H1 (cell line): Measurements from ENCODE around the gene TSPAN15.

Experiments used
- EP300 ChIP-seq, 2 experiments: IDR thresholded peaks; 1 replicate in 1 of 2; 2 replicates in 1 of 2; pipeline ENCODE4 v1.6.1; 2011 to 2012; ENCODE audit warnings: low read depth in 2 of 2, low read length in 2 of 2, mild to moderate bottlenecking in 2 of 2, borderline replicate concordance in 1 of 2, inconsistent platforms in 1 of 2, moderate library complexity in 1 of 2
- POLR2AphosphoS5 ChIP-seq: IDR thresholded peaks from 2 replicates; pipeline ENCODE4 v1.6.1; 2011; ENCODE audit warnings: low read depth, low read length
- TF ChIP-seq, protein P1 (sequence below), 3 experiments: IDR thresholded peaks; 1 replicate in 2 of 3; 2 replicates in 1 of 3; pipeline versions ENCODE4 v1.5.1 to v1.6.1; 2011; ENCODE audit warnings: low read length in 3 of 3, mild to moderate bottlenecking in 3 of 3, inconsistent platforms in 2 of 3, low read depth in 1 of 3, moderate library complexity in 1 of 3; ENCODE audit not compliant: insufficient read depth in 1 of 3; ENCODE audit errors: control extremely low read depth in 1 of 3
- TF ChIP-seq, protein P2 (sequence below): IDR thresholded peaks from 2 replicates; pipeline ENCODE4 v1.6.1; 2011; ENCODE audit warnings: low read length, improper control_type of control experiment

DNA sequence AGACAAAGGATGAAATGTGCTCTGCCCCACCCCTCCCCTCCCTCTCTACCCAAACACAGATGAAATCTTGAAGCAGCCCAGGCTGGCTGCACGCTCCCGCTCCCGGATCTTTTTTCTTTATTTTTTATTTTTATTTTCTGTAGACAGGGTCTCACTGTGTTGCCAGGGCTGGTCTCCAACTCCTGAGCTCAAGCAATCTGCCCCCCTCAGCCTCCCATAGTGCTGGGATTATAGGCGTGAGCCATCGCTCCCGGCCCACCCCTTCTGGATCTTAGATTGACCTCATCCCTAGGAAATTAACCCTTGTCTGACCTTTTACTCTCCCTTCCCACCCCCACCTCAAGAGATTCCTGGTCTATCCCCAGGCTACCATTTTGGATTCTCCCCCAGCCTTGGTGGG is 48.9 kb upstream of the TSPAN15 start:
- TF ChIP-seq, protein P1, sequence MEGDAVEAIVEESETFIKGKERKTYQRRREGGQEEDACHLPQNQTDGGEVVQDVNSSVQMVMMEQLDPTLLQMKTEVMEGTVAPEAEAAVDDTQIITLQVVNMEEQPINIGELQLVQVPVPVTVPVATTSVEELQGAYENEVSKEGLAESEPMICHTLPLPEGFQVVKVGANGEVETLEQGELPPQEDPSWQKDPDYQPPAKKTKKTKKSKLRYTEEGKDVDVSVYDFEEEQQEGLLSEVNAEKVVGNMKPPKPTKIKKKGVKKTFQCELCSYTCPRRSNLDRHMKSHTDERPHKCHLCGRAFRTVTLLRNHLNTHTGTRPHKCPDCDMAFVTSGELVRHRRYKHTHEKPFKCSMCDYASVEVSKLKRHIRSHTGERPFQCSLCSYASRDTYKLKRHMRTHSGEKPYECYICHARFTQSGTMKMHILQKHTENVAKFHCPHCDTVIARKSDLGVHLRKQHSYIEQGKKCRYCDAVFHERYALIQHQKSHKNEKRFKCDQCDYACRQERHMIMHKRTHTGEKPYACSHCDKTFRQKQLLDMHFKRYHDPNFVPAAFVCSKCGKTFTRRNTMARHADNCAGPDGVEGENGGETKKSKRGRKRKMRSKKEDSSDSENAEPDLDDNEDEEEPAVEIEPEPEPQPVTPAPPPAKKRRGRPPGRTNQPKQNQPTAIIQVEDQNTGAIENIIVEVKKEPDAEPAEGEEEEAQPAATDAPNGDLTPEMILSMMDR (IDR thresholded peaks at IDR 0.05; ENCODE audit: control extremely low read depth in 1 of 3, insufficient read depth in 1 of 3, low read depth in 1 of 3, low read length in 3 of 3): no peak
- TF ChIP-seq, protein P2, sequence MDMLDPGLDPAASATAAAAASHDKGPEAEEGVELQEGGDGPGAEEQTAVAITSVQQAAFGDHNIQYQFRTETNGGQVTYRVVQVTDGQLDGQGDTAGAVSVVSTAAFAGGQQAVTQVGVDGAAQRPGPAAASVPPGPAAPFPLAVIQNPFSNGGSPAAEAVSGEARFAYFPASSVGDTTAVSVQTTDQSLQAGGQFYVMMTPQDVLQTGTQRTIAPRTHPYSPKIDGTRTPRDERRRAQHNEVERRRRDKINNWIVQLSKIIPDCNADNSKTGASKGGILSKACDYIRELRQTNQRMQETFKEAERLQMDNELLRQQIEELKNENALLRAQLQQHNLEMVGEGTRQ: no peak
- TF ChIP-seq POLR2AphosphoS5: no peak
- no peak for TF ChIP-seq EP300 (IDR thresholded peaks at IDR 0.05; ENCODE audit: borderline replicate concordance in 1 of 2, low read depth in 2 of 2, low read length in 2 of 2)
